Endothelial cell of umbilical vein (primary cell): ENCODE data around the gene ARHGAP42. TPM values are rescaled to one million over a fixed set of nuclear protein-coding genes. Genes with fewer than 3 reads are reported as not detected.
A peak's percentile ranks its signal among the peaks of the same experiment; 100 is the strongest.

ENCODE experiments used
- BruUV-seq: library from RNA; stranded (reverse); fragments of 400-500 nt; replicated peaks from 2 replicates; lab custom pipeline; 2021; lab: Mats Ljungman, UMichigan
- CTCF ChIA-PET: fragments of 300-600, 350-600 bp; sonication (Branson Sonifier 250); formaldehyde crosslinking; loops from one replicate; lab custom pipeline; 2021; ENCODE audit warnings: antibody characterized with exemption, inconsistent platforms; lab: Charles Lee
- POLR2A ChIA-PET: fragments of 300-600, 350-600 bp; sonication (Branson Sonifier 250); formaldehyde crosslinking; loops from one replicate; lab custom pipeline; 2021; ENCODE audit warnings: antibody characterized with exemption, inconsistent platforms; lab: Charles Lee
- DNase-seq: peaks from one replicate; pipeline ENCODE4 v3.0.0-alpha.2; 2011; ENCODE audit warnings: low read depth, low spot score
- FAIRE-seq: peaks from 2 replicates; lab custom pipeline; 2011; peaks lifted over from hg19 to GRCh38; lab: Jason Lieb, UNC
- H2AFZ ChIP-seq: 2 replicates; pipeline ENCODE4 v1.6.0; 2012; ENCODE audit warnings: low read depth, low read length, control low read depth, inconsistent platforms
- H3K27ac ChIP-seq: 2 replicates; pipeline ENCODE4 v1.5.1; 2011; ENCODE audit warnings: low read depth, mild to moderate bottlenecking, control low read depth, low read length, moderate library complexity; ENCODE audit not compliant: insufficient read depth
- H3K27me3 ChIP-seq, 2 experiments: 2 replicates each; pipeline versions ENCODE4 v1.6.0 to v1.6.1; 2011; ENCODE audit warnings: low read length in 2 of 2, mixed read lengths in 1 of 2; ENCODE audit not compliant: control insufficient read depth in 2 of 2, insufficient read depth in 2 of 2
- H3K36me3 ChIP-seq, 2 experiments: 2 replicates in 1 of 2; 3 replicates in 1 of 2; pipeline ENCODE4 v1.5.1; 2011; ENCODE audit warnings: low read length in 2 of 2, mild to moderate bottlenecking in 1 of 2, moderate library complexity in 1 of 2; ENCODE audit not compliant: control insufficient read depth in 2 of 2, insufficient read depth in 2 of 2; ENCODE audit errors: extremely low read depth in 1 of 2
- H3K4me1 ChIP-seq: 3 replicates; pipeline ENCODE4 v1.5.1; 2011; ENCODE audit warnings: mild to moderate bottlenecking, low read length; ENCODE audit not compliant: control insufficient read depth, insufficient read depth; ENCODE audit errors: extremely low read depth
- H3K4me2 ChIP-seq: 2 replicates; pipeline ENCODE4 v1.6.1; 2011; ENCODE audit warnings: low read length, control low read depth, mixed read lengths; ENCODE audit not compliant: insufficient read depth
- H3K4me3 ChIP-seq, 3 experiments: fragments of 200-600 bp in 1 of 3; sonication (generic), shearing (Covaris generic) in 1 of 3; replicated peaks in 1 of 3; 2 replicates each; pipeline ENCODE4 v1.5.1; 2011 to 2016; ENCODE audit warnings: control low read depth in 3 of 3, low read length in 3 of 3, mild to moderate bottlenecking in 2 of 3, inconsistent platforms in 1 of 3, low read depth in 1 of 3, moderate library complexity in 1 of 3; ENCODE audit not compliant: insufficient read depth in 1 of 3
- H3K79me2 ChIP-seq: 2 replicates; pipeline ENCODE4 v1.6.0; 2012; ENCODE audit warnings: low read length, inconsistent platforms; ENCODE audit not compliant: control insufficient read depth, insufficient read depth
- H3K9ac ChIP-seq: replicated peaks from 2 replicates; pipeline ENCODE3; 2011; ENCODE audit warnings: low read length, control low read depth; ENCODE audit not compliant: insufficient read depth; ENCODE audit errors: extremely low read depth
- H3K9me1 ChIP-seq: replicated peaks from 3 replicates; pipeline ENCODE4 v1.6.0; 2011; ENCODE audit warnings: mild to moderate bottlenecking, low read length; ENCODE audit not compliant: control insufficient read depth, insufficient read depth; ENCODE audit errors: extremely low read depth
- H3K9me3 ChIP-seq: replicated peaks from 2 replicates; pipeline ENCODE4 v1.5.1; 2012; ENCODE audit warnings: low read length, inconsistent platforms; ENCODE audit not compliant: control insufficient read depth, insufficient read depth
- H4K20me1 ChIP-seq: replicated peaks from 2 replicates; pipeline ENCODE3; 2011; ENCODE audit warnings: mild to moderate bottlenecking, low read length; ENCODE audit not compliant: control insufficient read depth, insufficient read depth; ENCODE audit errors: extremely low read depth
- FOS ChIP-seq: IDR thresholded peaks from 2 replicates; pipeline ENCODE4 v1.6.1; 2011; ENCODE audit warnings: mild to moderate bottlenecking, low read length, moderate library complexity, borderline replicate concordance; ENCODE audit not compliant: insufficient read depth
- GATA2 ChIP-seq: IDR thresholded peaks from 2 replicates; pipeline ENCODE4 v1.7.0; 2011; ENCODE audit warnings: low read depth, mild to moderate bottlenecking, moderate library complexity, mixed read lengths, low read length; ENCODE audit not compliant: insufficient read length, insufficient read depth
- JUN ChIP-seq: IDR thresholded peaks from 2 replicates; pipeline ENCODE4 v1.6.1; 2011; ENCODE audit warnings: borderline replicate concordance, low read depth; ENCODE audit not compliant: insufficient read length, insufficient read depth
- MYC ChIP-seq: IDR thresholded peaks from one replicate; pipeline ENCODE4 v1.6.1; 2011; ENCODE audit warnings: mild to moderate bottlenecking, low read depth, low read length
- POLR2A ChIP-seq: IDR thresholded peaks from 2 replicates; pipeline ENCODE4 v1.6.1; 2012; ENCODE audit warnings: low read depth, mild to moderate bottlenecking, control low read depth, low read length
- POLR2AphosphoS5 ChIP-seq: IDR thresholded peaks from 2 replicates; pipeline ENCODE4 v1.6.1; 2012; ENCODE audit warnings: low read depth, mild to moderate bottlenecking, control low read depth, low read length, moderate library complexity; ENCODE audit not compliant: insufficient read depth
- dilution Hi-C: fragments of 300-500 bp; cut with MboI; formaldehyde crosslinking; loops from one replicate; pipeline ENCODE4 v1.15.0; 2019; ENCODE audit warnings: low sequenced_read_pairs; ENCODE audit not compliant: extremely low pct_ligation_motif_present
- intact Hi-C: fragments of 100-400 bp; cut with micrococcal nuclease; formaldehyde crosslinking; loops from one replicate; pipeline ENCODE4 v1.10.0; 2022
- polyA plus RNA-seq, 4 experiments: library from polyadenylated mRNA; depleted of rRNA in 3 of 4; stranded (reverse) in 3 of 4; unstranded in 1 of 4; fragments of >200 nt; gene quantifications; 2 replicates each; pipeline versions ENCODE4 v1.2.1 to v1.2.3, GENCODE V29; 2011 to 2012; ENCODE audit warnings: missing spikeins in 1 of 4
- total RNA-seq: library from RNA; stranded (reverse); gene quantifications from 2 replicates; pipeline ENCODE4 v1.2.3, GENCODE V29; 2021
- TF ChIP-seq, protein P1 (sequence below): IDR thresholded peaks from 2 replicates; pipeline ENCODE4 v1.6.1; 2011; ENCODE audit not compliant: insufficient read depth, insufficient read length
- TF ChIP-seq, protein P2 (sequence below), 2 donors: IDR thresholded peaks; 1 replicate in 1 of 2; 2 replicates in 1 of 2; pipeline ENCODE4 v1.5.1; 2011; ENCODE audit warnings: low read length in 2 of 2, mild to moderate bottlenecking in 2 of 2, moderate library complexity in 2 of 2, control low read depth in 1 of 2, inconsistent platforms in 1 of 2, low read depth in 1 of 2; ENCODE audit not compliant: insufficient read depth in 1 of 2; ENCODE audit errors: extremely low read depth in 1 of 2

The ARHGAP42 gene
- total and polyA plus RNA-seq, 2 donors (not counting 3 experiments of a cell fraction or from before 2014, with no cell fraction given), result 1.8 to 2.4 TPM

DNA sequence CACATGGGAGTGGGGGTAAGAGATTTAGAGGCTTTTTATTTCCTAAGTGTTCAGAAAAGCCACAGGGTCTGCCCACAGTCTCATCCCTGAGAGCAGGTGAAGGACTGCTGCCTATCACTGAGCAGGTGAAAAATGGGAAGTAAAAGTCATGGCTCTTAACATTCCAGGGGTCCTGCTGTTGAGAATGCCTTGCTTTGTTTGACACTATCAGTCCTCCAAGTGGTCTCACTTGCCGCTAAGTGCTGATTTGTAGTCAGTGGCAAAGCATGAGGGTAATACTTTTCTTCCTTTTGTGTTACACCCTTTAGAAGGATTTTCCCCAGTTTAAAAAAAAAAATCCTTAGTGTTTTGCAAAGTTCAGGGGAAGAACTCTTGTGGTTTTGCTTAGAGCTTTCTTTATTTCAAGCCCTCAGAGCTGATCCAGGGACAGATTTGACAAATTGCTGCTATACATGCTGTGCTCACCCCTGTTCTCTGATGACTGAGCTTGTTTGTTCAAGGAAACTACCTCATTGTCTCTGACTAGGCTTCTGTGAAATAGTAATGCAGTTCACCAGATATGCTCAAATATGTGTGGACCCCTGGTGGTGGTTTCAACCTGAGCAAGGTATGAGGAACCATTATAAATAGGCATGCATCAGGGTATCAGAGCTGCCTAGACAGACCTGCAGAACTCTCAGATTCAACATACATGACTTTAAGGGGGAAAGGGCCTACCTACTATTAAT lies 141.0 kb downstream of the ARHGAP42 start:
- H3K4me3 ChIP-seq, result no peak overlapping the region

More for the DNA sequence above, 141.0 kb downstream of the ARHGAP42 start:
- no peaks in the 10 kb centered on the region for H4K20me1 ChIP-seq
- H3K36me3 ChIP-seq, result no peaks in the 10 kb centered on the region
- no peaks in the 10 kb centered on the region for H3K9me1 ChIP-seq
- H3K4me2 ChIP-seq, result no peak overlapping the region
- CTCF ChIA-PET, result interaction anchor here (0.6 to 2.2 kb wide), 28 partner anchors 10 to 256 kb away, joined by 3 to 40 read pairs (median 4); no protein-coding TSS in a partner anchor
- peak; percentile 70 for DNase-seq
- H3K4me1 ChIP-seq, result no peaks in the 10 kb centered on the region
- H3K27ac ChIP-seq, result no peak overlapping the region
- H2AFZ ChIP-seq, result no peak overlapping the region
- dilution Hi-C loops (no loop called here), intact Hi-C loops (loop anchor here (1.0 kb wide), 2 partner anchors 141 to 146 kb away; partner anchors contain the start of gene ARHGAP42)
- no peaks in the 10 kb centered on the region for H3K27me3 ChIP-seq
- no TSS peak for BruUV-seq
- H3K79me2 ChIP-seq, result no peaks in the 10 kb centered on the region
- TF ChIP-seq POLR2A, result no peak
- no peak for TF ChIP-seq MYC
- TF ChIP-seq POLR2AphosphoS5, result no peak
- TF ChIP-seq, protein P1, sequence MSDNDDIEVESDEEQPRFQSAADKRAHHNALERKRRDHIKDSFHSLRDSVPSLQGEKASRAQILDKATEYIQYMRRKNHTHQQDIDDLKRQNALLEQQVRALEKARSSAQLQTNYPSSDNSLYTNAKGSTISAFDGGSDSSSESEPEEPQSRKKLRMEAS, result no peak
- TF ChIP-seq GATA2, result no peak
- peak; percentile 42 for TF ChIP-seq FOS
- no peak for TF ChIP-seq JUN
- TF ChIP-seq, protein P2, sequence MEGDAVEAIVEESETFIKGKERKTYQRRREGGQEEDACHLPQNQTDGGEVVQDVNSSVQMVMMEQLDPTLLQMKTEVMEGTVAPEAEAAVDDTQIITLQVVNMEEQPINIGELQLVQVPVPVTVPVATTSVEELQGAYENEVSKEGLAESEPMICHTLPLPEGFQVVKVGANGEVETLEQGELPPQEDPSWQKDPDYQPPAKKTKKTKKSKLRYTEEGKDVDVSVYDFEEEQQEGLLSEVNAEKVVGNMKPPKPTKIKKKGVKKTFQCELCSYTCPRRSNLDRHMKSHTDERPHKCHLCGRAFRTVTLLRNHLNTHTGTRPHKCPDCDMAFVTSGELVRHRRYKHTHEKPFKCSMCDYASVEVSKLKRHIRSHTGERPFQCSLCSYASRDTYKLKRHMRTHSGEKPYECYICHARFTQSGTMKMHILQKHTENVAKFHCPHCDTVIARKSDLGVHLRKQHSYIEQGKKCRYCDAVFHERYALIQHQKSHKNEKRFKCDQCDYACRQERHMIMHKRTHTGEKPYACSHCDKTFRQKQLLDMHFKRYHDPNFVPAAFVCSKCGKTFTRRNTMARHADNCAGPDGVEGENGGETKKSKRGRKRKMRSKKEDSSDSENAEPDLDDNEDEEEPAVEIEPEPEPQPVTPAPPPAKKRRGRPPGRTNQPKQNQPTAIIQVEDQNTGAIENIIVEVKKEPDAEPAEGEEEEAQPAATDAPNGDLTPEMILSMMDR (IDR thresholded peaks at IDR 0.05; ENCODE audit: extremely low read depth in 1 of 2, insufficient read depth in 1 of 2, low read depth in 1 of 2, low read length in 2 of 2), result peak; percentile 33 to 48
- H3K9me3 ChIP-seq, result no peaks in the 10 kb centered on the region
- H3K9ac ChIP-seq, result no peak overlapping the region
- POLR2A ChIA-PET, result no interaction called here
- peak; percentile 56 for FAIRE-seq
